HepG2 (cell line): ENCODE measurements around the gene GNG7. TPM values are rescaled to one million over a fixed set of nuclear protein-coding genes. Genes with fewer than 3 reads are reported as not detected.
A peak's percentile ranks its signal among the peaks of the same experiment; 100 is the strongest.

Experiments
- ARID5B ChIP-seq: IDR thresholded peaks from 2 replicates; pipeline ENCODE4 v1.4.0; 2020; ENCODE audit warnings: mild to moderate bottlenecking, missing genetic modification reagents
- DMTF1 ChIP-seq: sonication (generic); formaldehyde crosslinking; IDR thresholded peaks from 2 replicates; pipeline ENCODE4 v1.4.0; 2020; ENCODE audit warnings: mild to moderate bottlenecking, missing genetic modification reagents
- FOXK1 ChIP-seq: sonication (generic); formaldehyde crosslinking; IDR thresholded peaks from 2 replicates; pipeline ENCODE4 v1.4.0; 2020; ENCODE audit warnings: low read depth, missing genetic modification reagents, borderline replicate concordance
- FOXM1 ChIP-seq: sonication (generic); formaldehyde crosslinking; IDR thresholded peaks from 2 replicates; pipeline ENCODE4 v1.5.0; 2020; ENCODE audit warnings: missing genetic modification reagents
- HIC2 ChIP-seq: sonication (generic); formaldehyde crosslinking; IDR thresholded peaks from 2 replicates; pipeline ENCODE4 v1.9.0; 2022; ENCODE audit warnings: low read depth, missing genetic modification reagents
- HNF4G ChIP-seq, 2 experiments: sonication (generic) in 1 of 2; formaldehyde crosslinking in 1 of 2; IDR thresholded peaks; 2 replicates each; pipeline versions ENCODE4 v1.4.0 to v1.6.1; 2011 to 2020; ENCODE audit warnings: borderline replicate concordance in 2 of 2, low read depth in 2 of 2, mild to moderate bottlenecking in 2 of 2, low read length in 1 of 2, missing genetic modification reagents in 1 of 2, moderate library complexity in 1 of 2
- MXD4 ChIP-seq: IDR thresholded peaks from 2 replicates; pipeline ENCODE4 v1.6.1; 2016; ENCODE audit warnings: mild to moderate bottlenecking, missing biosample characterization, missing genetic modification reagents
- POLR2A ChIP-seq, 2 experiments: IDR thresholded peaks; 2 replicates each; pipeline ENCODE4 v1.6.1; 2011; ENCODE audit warnings: low read depth in 2 of 2, low read length in 2 of 2, mild to moderate bottlenecking in 1 of 2, moderate library complexity in 1 of 2; ENCODE audit not compliant: insufficient read depth in 1 of 2
- TARDBP ChIP-seq: sonication (generic); formaldehyde crosslinking; IDR thresholded peaks from 2 replicates; pipeline ENCODE4 v1.8.0; 2022; ENCODE audit warnings: mild to moderate bottlenecking, missing genetic modification reagents
- THYN1 ChIP-seq: sonication (generic); formaldehyde crosslinking; IDR thresholded peaks from 2 replicates; pipeline ENCODE4 v1.8.1; 2023; ENCODE audit warnings: low read depth, mild to moderate bottlenecking, moderate library complexity, missing genetic modification reagents, borderline replicate concordance
- ZBTB2 ChIP-seq: sonication (generic); formaldehyde crosslinking; IDR thresholded peaks from 2 replicates; pipeline ENCODE4 v1.8.0; 2022; ENCODE audit warnings: low read depth, missing genetic modification reagents
- ZNF354B ChIP-seq: sonication (generic); formaldehyde crosslinking; IDR thresholded peaks from 2 replicates; pipeline ENCODE4 v1.8.0; 2022; ENCODE audit warnings: mild to moderate bottlenecking, missing genetic modification reagents
- ZNF460 ChIP-seq: sonication (generic); formaldehyde crosslinking; IDR thresholded peaks from 2 replicates; pipeline ENCODE4 v1.5.1; 2020; ENCODE audit warnings: missing genetic modification reagents, mild to moderate bottlenecking, borderline replicate concordance
- ZNF558 ChIP-seq: sonication (generic); formaldehyde crosslinking; IDR thresholded peaks from 2 replicates; pipeline ENCODE4 v1.9.0; 2022; ENCODE audit warnings: mild to moderate bottlenecking, missing genetic modification reagents, borderline replicate concordance
- ZNF816 ChIP-seq: sonication (generic); formaldehyde crosslinking; IDR thresholded peaks from 2 replicates; pipeline ENCODE4 v1.8.0; 2022; ENCODE audit warnings: missing genetic modification reagents, mild to moderate bottlenecking, borderline replicate concordance
- ZNF83 ChIP-seq: sonication (generic); formaldehyde crosslinking; IDR thresholded peaks from 2 replicates; pipeline ENCODE4 v1.4.0; 2020; ENCODE audit warnings: missing genetic modification reagents, mild to moderate bottlenecking, borderline replicate concordance
- ZNF878 ChIP-seq: sonication (generic); formaldehyde crosslinking; IDR thresholded peaks from 2 replicates; pipeline ENCODE4 v1.8.1; 2023; ENCODE audit warnings: mild to moderate bottlenecking, missing genetic modification reagents, moderate library complexity
- polyA plus RNA-seq, 8 experiments: library from polyadenylated mRNA; depleted of rRNA in 3 of 8; stranded (reverse) in 7 of 8; unstranded in 1 of 8; fragments of >200 nt; fragmentation: Illumina TruSeq in 4 of 8; extraction: Trizol in 4 of 8; gene quantifications; 2 replicates each; pipeline versions ENCODE4 v1.2.1 to v1.2.3, GENCODE V29; 2011 to 2016; ENCODE audit warnings: low read depth in 4 of 8, missing spikeins in 1 of 8, mixed read lengths in 1 of 8; ENCODE audit not compliant: insufficient read depth in 1 of 8
- total RNA-seq, 5 experiments: library from RNA; depleted of rRNA; stranded (reverse); fragments of >200 nt; fragmentation: Illumina TruSeq; extraction: Trizol; gene quantifications; 2 replicates each; pipeline ENCODE4 v1.2.3, GENCODE V29; 2016; ENCODE audit warnings: low read depth in 1 of 5

GNG7 gene
- total and polyA plus RNA-seq, 2 of the 13 experiments (the other 11 are each of a cell fraction or from before 2014, with no cell fraction given), result 1.4 to 3.3 TPM

- TF ChIP-seq ZNF460 (CRISPR knock-in tag) (no peak; the same call in 1 of the 2 replicates), ZNF83 (CRISPR knock-in tag) (no peak), FOXK1 (CRISPR knock-in tag) (0 out of 2 replicates have a peak, but pooled peaks have one; percentile 18), HIC2 (peak; percentile 80), HNF4G (IDR thresholded peaks at IDR 0.05; ENCODE audit: borderline replicate concordance, low read depth, low read length) (no peak; the same call in 1 of the 2 replicates), HNF4G (CRISPR knock-in tag; IDR thresholded peaks at IDR 0.05; ENCODE audit: borderline replicate concordance, low read depth) (0 out of 2 replicates have a peak, but pooled peaks have one; percentile 9), ZNF354B (CRISPR knock-in tag) (peak; percentile 71), POLR2A (IDR thresholded peaks at IDR 0.05; ENCODE audit: insufficient read depth in 1 of 2, low read depth in 2 of 2, low read length in 2 of 2) (peak; percentile 49 to 87; a peak in 3 of 4 replicates), ZNF816 (peak; percentile 90; the same call in 1 of the 2 replicates), MXD4 (peak; percentile 72), ZBTB2 (CRISPR knock-in tag) (peak; percentile 74; the same call in 1 of the 2 replicates), ZNF878 (CRISPR knock-in tag) (peak; percentile 66; the same call in 1 of the 2 replicates), FOXM1 (CRISPR knock-in tag) (no peak), DMTF1 (CRISPR knock-in tag) (no peak), ZNF558 (CRISPR knock-in tag) (no peak), THYN1 (peak; percentile 89; the same call in 1 of the 2 replicates), ARID5B (CRISPR knock-in tag) (peak; percentile 81), TARDBP (0 out of 2 replicates have a peak, but pooled peaks have one; percentile 43)
Observed at GRCh38 chr19:2546128-2547032, 156.1 kb downstream of the GNG7 start (continued).
